NCI-H510A (cell line): ENCODE results near the gene LZTS3.
"Not testable (repeated sequence)": the region's sequence is repeated elsewhere in the genome, so short reads cannot be mapped to it uniquely, and the experiment has no call there.

Source experiments
- DNase-seq: peaks from one replicate; lab custom pipeline; 2025; lab: John Stamatoyannopoulos, UW

Gene LZTS3

DNA sequence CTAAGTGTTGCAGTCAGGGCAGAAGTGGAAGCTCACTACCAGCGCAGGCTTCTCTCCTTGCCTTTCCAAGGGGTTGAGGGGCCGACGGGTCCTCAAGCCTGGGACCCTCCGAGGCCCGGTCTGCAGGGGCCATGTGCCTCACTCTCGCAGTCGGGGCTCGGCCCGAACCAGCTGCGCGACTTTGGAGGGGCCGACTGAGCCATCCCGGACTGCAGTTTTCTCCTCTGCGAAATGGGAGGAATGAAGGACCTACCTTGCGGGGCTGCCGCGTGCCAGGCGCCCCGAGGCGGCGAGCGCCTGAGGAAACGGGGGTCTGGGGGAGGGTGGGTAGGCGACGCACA, 5.6 kb downstream of the LZTS3 start:
- no peak for DNase-seq

DNA sequence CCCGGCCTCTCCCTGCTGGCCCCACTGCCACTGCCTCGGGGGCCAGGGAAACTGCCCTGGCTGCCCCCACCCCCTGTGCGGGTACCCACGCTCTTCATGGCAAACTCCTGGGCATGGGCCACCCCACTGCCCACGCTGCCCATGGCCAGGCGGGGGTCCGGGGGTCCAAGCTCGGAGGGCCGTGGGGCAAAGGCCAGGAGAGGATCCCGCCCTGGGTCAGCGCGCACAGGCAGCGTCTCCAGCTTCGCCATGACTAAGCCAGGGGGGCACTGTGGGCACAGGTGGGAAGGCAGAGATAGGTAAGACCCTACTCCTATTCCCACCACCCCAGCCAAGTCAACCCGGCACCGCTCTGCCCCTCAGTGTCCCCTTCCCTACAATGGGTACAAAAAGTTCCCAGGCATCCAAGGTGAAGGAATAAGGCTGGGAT, 6.4 kb downstream of the LZTS3 start:
- no peak for DNase-seq

DNA sequence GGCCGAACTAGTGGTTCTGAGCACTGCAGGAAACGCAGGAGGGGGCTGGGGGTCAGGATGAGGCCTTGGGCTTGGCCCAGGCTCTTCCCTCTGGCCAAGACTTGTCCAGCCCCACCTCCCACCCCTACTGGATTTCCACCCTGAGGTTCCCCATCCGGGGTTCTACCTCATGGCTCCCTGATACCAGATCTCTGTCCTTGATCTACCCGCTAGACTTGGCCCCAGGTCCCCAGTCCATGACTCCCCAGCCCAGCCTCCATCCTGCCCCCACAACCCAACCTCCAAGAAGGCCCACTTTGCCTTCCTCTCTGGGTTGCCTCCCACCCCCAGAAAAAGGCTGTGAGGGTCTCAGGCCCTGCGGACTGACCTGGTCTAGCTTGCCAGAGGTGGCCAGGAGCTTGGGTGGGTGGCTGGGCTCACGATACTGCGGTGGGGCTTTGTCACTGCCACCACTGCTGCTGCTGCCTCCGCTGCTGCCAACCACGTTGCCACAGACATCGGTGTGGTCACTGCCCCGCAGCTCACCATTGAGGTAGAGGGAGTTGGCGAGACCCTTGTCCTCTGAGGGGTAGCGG, 6.9 kb downstream of the LZTS3 start:
- DNase-seq = no peak

DNA sequence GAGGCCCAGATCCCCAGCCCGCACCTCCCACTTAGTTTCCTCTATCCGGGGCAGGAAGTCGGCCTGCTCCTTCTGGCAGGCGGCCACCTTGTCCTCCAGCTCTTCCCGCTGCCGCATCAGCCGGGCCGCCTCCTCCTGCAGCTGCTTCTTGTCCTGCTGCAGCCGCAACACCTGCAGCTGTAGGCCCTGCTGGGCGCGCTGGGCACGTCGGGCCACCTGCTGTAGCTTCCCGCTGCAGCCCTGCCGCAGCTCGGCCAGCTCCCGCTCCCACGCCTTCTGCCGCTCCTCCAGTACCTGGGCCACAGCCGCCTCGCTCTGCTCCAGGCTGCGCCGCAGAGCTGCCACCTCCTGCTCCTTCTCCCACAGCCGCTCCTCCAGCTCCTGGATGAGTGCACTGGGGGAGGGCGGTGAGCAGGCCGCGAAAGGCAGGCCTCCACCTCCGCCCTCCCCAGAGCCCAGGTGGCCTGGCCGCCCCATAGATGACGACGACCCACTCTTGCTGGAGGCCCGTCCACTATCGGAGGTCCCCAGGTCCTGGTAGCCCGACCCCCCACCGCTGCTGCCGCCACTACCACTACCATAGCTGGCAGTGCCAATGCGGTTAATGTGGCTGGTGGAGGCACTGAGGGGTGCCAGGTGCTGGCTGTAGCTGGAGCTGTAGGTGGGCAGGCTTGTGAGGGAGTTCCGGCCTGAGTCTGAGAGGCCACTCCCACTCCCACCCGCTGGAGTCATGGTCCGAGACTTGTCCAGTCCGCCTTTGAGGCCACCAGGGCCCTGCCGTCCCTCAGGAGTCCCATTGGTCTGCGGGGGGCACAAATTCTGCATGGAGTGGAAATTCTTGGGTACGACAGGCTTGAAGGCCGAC, 7.6 kb downstream of the LZTS3 start:
- DNase-seq = peak; percentile 92

- peak; percentile 73 for DNase-seq
Measured at GRCh38 chr20:3164763-3165410, 8.5 kb downstream of the LZTS3 start.

GRCh38 chr20:3164043-3164762, 9.1 kb downstream of the LZTS3 start:
- no peak for DNase-seq

GRCh38 chr20:3163099-3164042, 10.0 kb downstream of the LZTS3 start:
- DNase-seq = peak; percentile 88

- peak; percentile 92 for DNase-seq
Measured at GRCh38 chr20:3162080-3162611, 11.2 kb downstream of the LZTS3 start.

DNA sequence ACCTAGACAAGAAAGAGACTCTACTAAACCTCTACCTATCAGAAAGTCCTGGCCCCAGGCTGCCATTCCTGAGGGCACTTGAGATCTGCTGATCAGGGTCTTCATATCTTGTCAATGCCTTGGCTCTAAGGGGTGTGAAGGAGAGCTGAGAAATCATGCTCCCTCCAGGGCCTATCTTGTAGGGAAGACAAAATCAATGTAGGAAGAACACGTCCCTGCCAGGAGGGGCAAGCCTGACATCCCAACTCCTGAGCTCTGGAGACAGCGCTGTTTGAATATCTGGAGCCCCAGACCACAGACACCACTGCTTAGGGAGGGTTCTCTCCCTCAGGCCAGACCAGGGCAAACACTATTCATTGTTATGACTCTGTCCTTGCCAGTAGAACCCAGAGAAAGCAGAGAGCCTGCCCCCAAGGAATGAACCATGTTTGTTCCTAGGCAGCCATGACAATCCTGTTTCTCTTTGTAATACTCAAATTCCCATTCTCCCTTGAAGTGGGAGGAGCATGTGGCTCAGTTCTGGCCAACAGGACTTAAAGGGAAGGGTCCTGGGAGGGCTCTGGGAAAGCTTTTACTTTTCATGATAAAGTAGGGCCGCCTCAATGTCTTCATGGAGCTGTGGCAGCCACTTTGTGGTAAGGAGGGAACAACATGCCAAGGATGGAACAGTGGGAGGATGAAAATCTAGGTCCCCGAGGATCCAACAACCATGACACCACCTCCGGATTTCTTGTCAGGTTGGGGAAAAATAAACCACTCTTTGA, 11.9 kb downstream of the LZTS3 start:
- DNase-seq = no peak

DNA sequence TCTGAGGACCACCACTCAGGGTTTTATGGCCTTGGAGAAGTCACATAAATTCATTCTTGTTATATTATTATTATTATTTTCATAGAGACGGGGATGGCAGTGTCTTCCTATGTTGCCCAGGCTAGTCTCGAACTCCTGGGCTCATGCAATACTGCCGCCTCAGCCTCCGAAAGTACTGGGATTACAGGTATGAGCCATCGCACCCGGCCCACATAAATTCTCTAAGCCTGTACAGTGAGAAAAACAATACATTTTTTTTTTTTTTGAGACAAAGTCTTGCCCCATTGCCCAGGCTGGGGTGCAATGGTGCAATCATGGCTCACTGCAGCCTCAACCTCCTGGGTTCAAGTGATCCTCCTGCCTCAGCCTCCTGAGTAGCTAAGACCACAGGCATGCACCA, 12.9 kb downstream of the LZTS3 start:
- no peak for DNase-seq

GRCh38 chr20:3158968-3159431, 14.3 kb downstream of the LZTS3 start:
- DNase-seq = no peak

GRCh38 chr20:3157817-3158216, 15.5 kb downstream of the LZTS3 start:
- no peak for DNase-seq

DNA sequence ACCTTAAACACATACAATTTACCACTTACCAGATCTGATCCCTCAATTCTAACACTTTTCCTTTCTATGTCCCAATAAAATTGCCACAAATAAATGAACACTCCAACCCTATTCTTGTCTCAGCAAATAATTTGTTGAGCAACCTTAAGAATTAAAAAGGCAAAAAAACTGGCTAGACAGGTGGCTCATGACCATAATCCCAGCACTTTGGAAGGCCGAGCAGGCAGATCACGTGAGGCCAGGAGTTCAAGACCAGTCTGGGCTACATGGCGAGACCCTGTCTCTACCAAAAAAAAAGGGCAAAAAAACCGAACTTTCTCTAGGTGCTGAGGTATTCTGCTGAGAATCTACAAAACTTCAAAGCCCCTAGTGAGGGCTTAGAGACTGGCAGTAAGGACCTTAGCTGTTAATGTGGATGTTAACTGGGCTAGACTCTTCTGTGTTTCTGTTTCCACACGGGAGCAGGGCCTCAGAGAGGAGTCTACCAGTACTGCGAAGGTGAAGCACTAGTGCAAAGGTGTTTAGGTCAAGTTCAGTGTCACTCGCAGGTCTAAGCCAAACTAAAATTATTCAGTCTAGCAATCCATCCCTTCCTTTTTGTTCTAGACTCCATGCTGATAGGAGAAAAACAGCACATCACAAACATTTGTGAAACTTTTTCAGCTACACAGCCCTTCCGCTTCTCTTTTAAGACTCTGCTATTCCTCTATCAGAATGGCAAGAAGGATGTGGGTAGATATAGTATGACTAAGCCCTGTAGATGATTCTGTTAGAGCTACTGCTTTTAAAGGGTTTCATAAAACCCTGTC, 16.3 kb downstream of the LZTS3 start:
- DNase-seq = no peak

- DNase-seq = not testable (repeated sequence)
Measured at GRCh38 chr20:3152057-3152644, 21.2 kb downstream of the LZTS3 start.

DNA sequence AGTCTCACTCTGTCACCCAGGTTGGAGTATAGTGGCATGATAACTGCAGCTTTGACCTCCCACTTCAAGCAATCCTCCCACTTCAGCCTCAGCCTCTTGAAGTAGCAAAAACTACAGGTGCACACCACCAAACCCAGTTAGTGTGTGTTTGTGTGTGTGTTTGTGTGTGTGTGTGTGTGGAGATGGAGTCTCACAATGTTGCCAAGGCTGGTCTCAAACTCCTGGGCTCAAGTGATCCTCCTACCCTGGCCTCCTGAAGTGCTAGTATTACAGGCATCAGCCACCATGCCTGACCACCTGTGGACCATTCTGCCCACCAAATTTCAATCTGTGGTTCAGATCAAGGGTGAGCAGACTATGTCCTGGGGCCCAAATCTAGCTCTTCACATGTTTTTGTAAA, 22.4 kb downstream of the LZTS3 start:
- no peak for DNase-seq

DNA sequence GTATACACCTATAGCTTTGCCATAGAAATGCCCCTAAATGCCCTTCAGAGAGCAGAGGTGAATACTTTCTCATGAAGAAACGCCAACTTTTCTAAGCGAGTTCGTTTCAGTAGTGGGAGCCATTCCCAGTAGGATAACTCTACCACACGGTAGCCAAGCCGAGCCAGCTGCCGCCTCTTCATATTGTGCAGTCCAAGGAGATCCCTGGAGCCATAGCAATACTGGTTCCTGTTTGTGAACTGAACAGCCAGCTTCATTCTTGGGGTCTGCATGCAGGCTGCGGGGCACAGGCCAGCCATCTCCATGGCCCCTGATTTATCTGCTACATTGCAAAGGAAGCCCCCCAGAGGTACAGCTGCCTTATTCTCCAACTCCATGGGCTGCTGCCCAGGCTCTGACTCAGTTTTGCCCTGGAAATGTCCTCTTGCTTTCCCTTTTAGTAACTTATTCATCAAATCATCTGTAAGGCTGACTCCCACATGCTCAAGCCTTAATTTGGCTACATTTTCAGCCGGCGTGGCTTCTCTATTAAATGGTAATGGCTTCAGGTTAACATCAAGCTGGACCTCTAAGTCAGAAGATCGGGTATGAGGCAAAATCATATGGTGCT, 26.5 kb downstream of the LZTS3 start:
- no peak for DNase-seq

- DNase-seq = no peak
Measured at GRCh38 chr20:3141757-3142156, 31.6 kb downstream of the LZTS3 start.

DNA sequence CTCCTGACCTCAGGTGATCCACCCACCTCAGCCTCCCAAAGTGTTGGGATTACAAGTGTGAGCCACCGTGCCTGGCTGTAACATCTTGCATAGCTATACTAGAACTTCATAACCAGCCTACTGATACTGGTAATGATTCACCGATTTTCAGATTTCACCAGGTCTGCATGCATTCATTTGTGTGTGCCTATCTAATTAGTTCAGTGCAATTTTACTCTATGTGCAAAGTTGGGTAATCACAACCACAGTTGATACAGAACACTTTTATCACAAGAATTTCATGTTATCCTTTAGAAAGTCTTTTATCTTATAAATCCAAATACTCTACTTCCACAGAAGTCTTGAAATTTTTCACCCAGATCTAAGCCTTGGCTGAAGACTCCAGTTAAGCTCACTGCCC, 35.9 kb downstream of the LZTS3 start:
- DNase-seq = no peak
